GM18858 (cell line): ENCODE data around the gene TNIK.

ENCODE experiments used
- ATAC-seq: cut with Tn5 transposase; IDR thresholded peaks from one replicate; pipeline ENCODE4 v1.9.1; 2021; ENCODE audit not compliant: unreplicated experiment

Gene TNIK

DNA sequence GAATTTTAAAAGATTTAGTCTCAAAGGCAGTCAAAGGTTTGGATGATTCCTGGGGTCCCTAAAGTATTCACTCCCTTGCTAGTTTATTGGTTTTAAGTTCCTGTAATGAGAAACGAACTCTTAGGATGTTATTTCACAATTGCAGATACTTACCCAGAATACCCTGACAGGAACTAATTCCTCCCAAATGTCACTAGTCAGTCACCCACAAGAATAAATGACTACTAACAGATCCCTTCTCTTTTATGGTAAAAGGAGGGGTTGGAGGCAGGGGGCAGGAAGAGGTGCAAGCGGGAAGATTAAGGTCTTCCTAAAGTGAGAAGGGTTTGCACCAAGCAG, 259.5 kb downstream of the TNIK start:
- no peak for ATAC-seq

GRCh38 chr3:171200052-171200749, 260.0 kb downstream of the TNIK start:
- ATAC-seq = no peak

GRCh38 chr3:171199473-171199829, 260.8 kb downstream of the TNIK start:
- no peak for ATAC-seq

DNA sequence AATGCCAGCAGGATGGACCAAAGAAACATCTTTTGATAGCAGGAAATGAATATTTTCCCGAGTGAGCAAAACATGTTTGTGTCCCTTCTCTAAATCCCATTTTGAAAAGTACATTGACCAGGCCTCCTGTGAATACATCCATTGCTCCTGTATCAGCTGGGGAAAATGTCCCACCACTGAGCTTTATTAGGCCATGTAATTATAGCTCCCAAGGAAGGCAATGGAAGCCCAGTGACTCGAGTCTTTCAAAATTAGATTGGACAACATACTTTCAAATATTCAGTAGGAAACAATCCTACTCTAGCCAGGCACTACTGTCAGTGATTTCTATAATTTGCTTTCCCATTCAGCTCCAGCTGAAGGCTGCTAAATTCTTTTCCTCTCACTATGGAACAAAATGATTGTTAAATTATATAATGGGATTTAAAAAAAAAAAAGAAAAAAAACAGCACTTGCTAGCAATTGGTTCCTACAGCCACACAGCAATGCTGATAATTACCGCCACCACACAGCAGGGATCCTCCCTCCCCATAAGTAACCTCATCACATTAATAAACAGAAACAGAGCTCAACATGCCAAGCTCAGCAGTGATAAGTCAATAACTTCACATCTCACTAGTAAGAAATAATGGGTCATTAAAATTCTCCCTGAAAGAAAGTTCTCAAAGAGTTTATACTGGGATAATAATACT, 261.3 kb downstream of the TNIK start:
- no peak for ATAC-seq

GRCh38 chr3:171195686-171196085, 264.5 kb downstream of the TNIK start:
- ATAC-seq = no peak

DNA sequence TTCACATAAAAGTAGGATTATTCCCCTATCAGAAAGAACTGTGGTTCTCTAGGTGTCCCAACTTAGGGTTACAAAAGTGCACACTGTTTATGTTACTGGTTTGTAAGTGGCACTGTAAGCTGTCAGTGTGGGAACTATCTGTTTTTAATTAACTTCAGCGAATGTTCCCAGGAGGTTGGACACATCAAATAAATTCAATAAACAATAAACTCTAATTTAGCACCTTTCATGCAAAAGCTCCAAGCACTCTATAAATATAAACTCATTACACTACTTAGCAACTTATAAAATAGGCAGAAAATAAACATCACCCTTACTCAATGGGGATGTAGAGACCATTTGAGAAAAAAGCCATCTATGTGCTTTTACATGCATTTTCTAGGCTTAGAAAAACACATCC, 265.2 kb downstream of the TNIK start:
- ATAC-seq = no peak

GRCh38 chr3:171193693-171194092, 266.5 kb downstream of the TNIK start:
- ATAC-seq = no peak

DNA sequence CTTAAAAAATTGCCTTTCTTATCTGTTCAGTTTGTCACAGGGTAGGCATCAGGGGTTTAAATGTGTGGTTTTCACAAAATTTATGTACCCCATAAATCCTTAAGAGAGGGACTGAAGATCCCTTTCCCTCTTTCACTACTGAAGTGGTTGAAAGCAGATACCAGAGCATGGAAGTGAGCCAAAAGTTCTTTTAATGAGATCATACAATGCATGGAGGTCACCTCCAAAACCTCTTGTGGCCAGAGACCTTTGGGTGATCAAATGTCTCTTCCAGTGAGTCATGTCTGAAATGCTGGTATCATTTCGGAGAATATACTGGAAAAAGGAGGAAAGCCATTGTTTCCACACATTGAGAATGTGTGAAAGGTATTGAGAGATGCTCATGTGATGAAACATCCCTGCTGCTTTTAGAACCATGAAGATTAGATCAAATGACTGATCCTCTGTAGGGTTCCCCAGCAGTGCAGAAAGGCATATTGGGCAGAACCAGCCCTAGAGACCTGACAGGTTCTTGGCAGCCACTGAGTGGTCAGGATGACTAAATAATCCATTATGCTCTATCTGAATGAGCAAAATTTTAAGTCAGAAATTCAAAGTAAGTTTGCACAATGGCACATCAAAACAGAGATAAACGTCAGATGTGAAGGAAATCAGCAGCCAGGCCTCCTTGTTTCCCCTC, 267.9 kb downstream of the TNIK start:
- no peak for ATAC-seq

GRCh38 chr3:171190668-171191067, 269.5 kb downstream of the TNIK start:
- no peak for ATAC-seq

- ATAC-seq = peak; percentile 52
These were observed 270.7 kb downstream of the TNIK start for GRCh38 chr3:171189394-171190080.

DNA sequence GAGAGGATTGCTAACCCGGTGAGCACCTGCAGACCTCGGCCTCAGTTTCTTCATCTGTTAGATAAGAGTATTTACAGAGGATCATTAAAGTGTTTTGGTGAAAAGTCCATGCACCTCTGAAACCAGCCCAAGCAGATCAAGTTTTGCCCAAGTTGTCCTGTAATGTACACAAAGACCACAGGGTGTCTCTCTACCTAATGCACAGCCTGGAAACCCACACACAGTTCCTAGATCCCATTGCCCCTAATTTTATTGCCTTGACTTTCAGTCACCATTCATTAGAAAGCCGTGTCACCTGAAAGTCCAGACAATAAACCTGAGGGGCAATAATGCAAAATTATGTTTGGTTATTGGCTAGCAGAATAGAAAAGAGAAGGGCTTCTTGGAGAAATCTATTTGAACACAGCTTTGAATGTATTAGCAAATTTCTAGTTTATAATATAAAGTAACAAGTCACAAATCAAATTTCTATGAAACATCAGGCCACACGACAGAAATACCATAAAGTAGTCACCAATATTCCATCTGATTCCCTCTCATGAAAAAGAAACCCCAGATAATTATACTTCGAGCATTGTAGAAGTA, 272.4 kb downstream of the TNIK start:
- ATAC-seq = no peak

GRCh38 chr3:171186817-171187500, 273.2 kb downstream of the TNIK start:
- ATAC-seq = no peak

DNA sequence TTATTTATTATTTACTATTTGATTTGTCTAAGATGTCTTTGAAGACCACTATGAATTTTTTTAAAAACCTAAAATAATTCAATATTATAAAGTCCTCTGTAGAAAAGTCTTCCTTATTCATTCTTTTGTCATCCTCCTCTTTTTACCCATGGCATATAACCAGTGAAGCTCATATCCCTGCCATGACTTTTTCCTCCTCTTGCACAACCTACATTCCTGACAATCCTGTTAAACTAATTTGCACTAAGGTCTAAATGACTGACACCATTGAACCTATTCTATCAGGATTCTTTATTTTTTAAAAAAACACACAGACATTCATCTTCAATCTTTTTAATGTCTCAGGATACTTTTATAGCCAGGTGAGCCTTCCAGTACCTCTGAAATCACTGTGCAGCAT, 273.8 kb downstream of the TNIK start:
- ATAC-seq = no peak

- ATAC-seq = no peak
These were observed 274.2 kb downstream of the TNIK start for GRCh38 chr3:171185959-171186358.

DNA sequence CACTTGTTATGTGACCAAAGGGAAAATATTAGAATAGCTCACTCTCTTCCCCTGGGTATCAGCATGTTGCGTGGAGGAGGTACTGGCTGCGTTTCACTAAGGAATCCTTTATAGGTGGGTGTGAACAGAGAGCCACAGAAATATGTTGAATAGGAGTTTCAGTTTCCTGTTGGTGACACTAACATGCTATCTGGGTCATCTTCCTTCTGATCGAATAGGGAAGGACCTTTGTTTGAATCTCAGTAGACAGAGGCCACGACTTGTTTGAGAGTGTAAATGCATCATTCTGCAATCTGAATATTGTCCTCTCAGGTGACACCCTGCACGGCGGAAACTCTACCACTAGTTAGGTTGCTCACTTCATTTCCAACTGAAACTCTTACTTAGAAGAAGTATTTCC, 275.8 kb downstream of the TNIK start:
- ATAC-seq = peak; percentile 78

- no peak for ATAC-seq
These were observed 277.2 kb downstream of the TNIK start for GRCh38 chr3:171183042-171183441.

- no peak for ATAC-seq
These were observed 278.1 kb downstream of the TNIK start for GRCh38 chr3:171181907-171182690.

DNA sequence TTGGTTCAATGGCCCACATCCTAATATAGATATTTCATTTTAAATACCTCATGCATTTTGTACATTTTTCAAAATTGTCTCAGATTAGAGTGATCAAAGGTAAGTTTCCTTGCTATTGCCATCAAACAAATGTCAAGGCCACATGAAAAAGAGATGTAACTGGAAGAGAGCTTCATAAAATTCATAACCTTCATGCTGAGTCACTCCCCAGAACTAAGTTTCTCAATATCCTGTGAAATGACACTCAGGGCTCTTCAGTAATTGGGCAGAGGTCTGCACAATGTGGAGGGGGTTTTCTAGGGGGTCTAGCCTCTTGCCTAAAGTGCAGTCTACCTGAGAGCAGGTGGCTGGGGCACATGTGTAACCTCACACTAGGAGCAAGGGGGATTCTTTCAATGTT, 281.5 kb downstream of the TNIK start:
- no peak for ATAC-seq

GRCh38 chr3:171177553-171177952, 282.7 kb downstream of the TNIK start:
- no peak for ATAC-seq

GRCh38 chr3:171177056-171177455, 283.1 kb downstream of the TNIK start:
- no peak for ATAC-seq
